IMR-90 (cell line): ENCODE data around the gene FLRT3. TPM values are rescaled to one million over a fixed set of nuclear protein-coding genes. Genes with fewer than 3 reads are reported as not detected.

Experiments
- ATAC-seq: fragments of 200-7000 bp; cut with Tn5 transposase; 2 replicates; pipeline ENCODE4 v1.9.1; 2020; ENCODE audit warnings: low read depth, mild to moderate bottlenecking, moderate library complexity
- BruUV-seq: library from RNA; stranded (reverse); fragments of 400-500 nt; replicated peaks from 2 replicates; lab custom pipeline; 2021; lab: Mats Ljungman, UMichigan
- CTCF ChIA-PET: fragments of 300-600 bp; formaldehyde crosslinking; extraction: SDS; loops from one replicate; lab custom pipeline; 2021; ENCODE audit warnings: antibody characterized with exemption; lab: Yijun Ruan, JAX
- POLR2A ChIA-PET: fragments of 300-600 bp; sonication (Branson Sonifier 250); formaldehyde crosslinking; loops from one replicate; lab custom pipeline; 2022; ENCODE audit warnings: antibody characterized with exemption; ENCODE audit not compliant: unreplicated experiment; lab: Charles Lee
- DNase-seq: peaks from one replicate; pipeline ENCODE4 v3.0.0; 2013
- H2AFZ ChIP-seq: replicated peaks from 2 replicates; pipeline ENCODE3; 2013; ENCODE audit warnings: low read length, mild to moderate bottlenecking; ENCODE audit not compliant: poor library complexity
- H2AK5ac ChIP-seq: 2 replicates; pipeline ENCODE4 v1.6.1; 2013; ENCODE audit warnings: low read depth, low read length, inconsistent platforms
- H2AK9ac ChIP-seq: replicated peaks from 2 replicates; pipeline ENCODE3; 2013; ENCODE audit warnings: mild to moderate bottlenecking, low read depth, low read length, moderate library complexity; ENCODE audit not compliant: poor library complexity
- H2BK120ac ChIP-seq: 2 replicates; pipeline ENCODE4 v1.6.1; 2013; ENCODE audit warnings: low read depth, low read length, inconsistent platforms
- H2BK15ac ChIP-seq: 3 replicates; pipeline ENCODE4 v1.6.1; 2013; ENCODE audit warnings: low read depth, low read length, inconsistent platforms
- H2BK20ac ChIP-seq: 2 replicates; pipeline ENCODE4 v1.6.1; 2013; ENCODE audit warnings: low read depth, mild to moderate bottlenecking, inconsistent platforms, low read length, moderate library complexity
- H2BK5ac ChIP-seq: 2 replicates; pipeline ENCODE4 v1.6.1; 2013; ENCODE audit warnings: mild to moderate bottlenecking, low read depth, low read length, inconsistent platforms; ENCODE audit not compliant: poor library complexity, severe bottlenecking
- H3K14ac ChIP-seq: replicated peaks from 2 replicates; pipeline ENCODE4 v1.6.1; 2013; ENCODE audit warnings: low read depth, low read length, inconsistent platforms
- H3K18ac ChIP-seq: 2 replicates; pipeline ENCODE4 v1.6.1; 2013; ENCODE audit warnings: low read depth, low read length, control low read depth
- H3K23ac ChIP-seq: 2 replicates; pipeline ENCODE4 v1.6.1; 2013; ENCODE audit warnings: low read depth, low read length, inconsistent platforms
- H3K27ac ChIP-seq: 2 replicates; pipeline ENCODE4 v1.5.1; 2013; ENCODE audit warnings: mild to moderate bottlenecking, control low read depth, low read length; ENCODE audit not compliant: insufficient read depth
- H3K27me3 ChIP-seq: 2 replicates; pipeline ENCODE4 v1.6.1; 2013; ENCODE audit warnings: low read length; ENCODE audit not compliant: control insufficient read depth, insufficient read depth
- H3K36me3 ChIP-seq: 2 replicates; pipeline ENCODE4 v1.6.1; 2013; ENCODE audit warnings: low read length, mixed read lengths; ENCODE audit not compliant: control insufficient read depth, insufficient read depth
- H3K4ac ChIP-seq: 2 replicates; pipeline ENCODE4 v1.6.1; 2013; ENCODE audit warnings: low read depth, low read length, inconsistent platforms
- H3K4me1 ChIP-seq: 2 replicates; pipeline ENCODE4 v1.6.1; 2013; ENCODE audit warnings: low read length, mixed read lengths; ENCODE audit not compliant: control insufficient read depth, insufficient read depth
- H3K4me2 ChIP-seq: 2 replicates; pipeline ENCODE4 v1.6.1; 2013; ENCODE audit warnings: low read depth, mild to moderate bottlenecking, control low read depth, low read length, moderate library complexity
- H3K4me3 ChIP-seq: 2 replicates; pipeline ENCODE4 v1.5.1; 2013; ENCODE audit warnings: low read depth, mild to moderate bottlenecking, control low read depth, low read length, moderate library complexity; ENCODE audit not compliant: insufficient read depth
- H3K56ac ChIP-seq: 2 replicates; pipeline ENCODE4 v1.6.1; 2013; ENCODE audit warnings: low read length, inconsistent platforms; ENCODE audit not compliant: insufficient read depth; ENCODE audit errors: extremely low read depth
- H3K79me1 ChIP-seq, 2 experiments: 2 replicates each; pipeline ENCODE4 v1.6.1; 2013; ENCODE audit warnings: low read length in 2 of 2, inconsistent platforms in 1 of 2, low read depth in 1 of 2
- H3K9ac ChIP-seq: 2 replicates; pipeline ENCODE4 v1.6.1; 2013; ENCODE audit warnings: low read depth, low read length, control low read depth
- H3K9me1 ChIP-seq: 2 replicates; pipeline ENCODE4 v1.6.1; 2013; ENCODE audit warnings: low read length, inconsistent platforms; ENCODE audit not compliant: insufficient read depth
- H3K9me3 ChIP-seq: 2 replicates; pipeline ENCODE4 v1.6.1; 2013; ENCODE audit warnings: low read length; ENCODE audit not compliant: control insufficient read depth, insufficient read depth
- H4K20me1 ChIP-seq: 2 replicates; pipeline ENCODE4 v1.6.1; 2013; ENCODE audit warnings: low read length, inconsistent platforms; ENCODE audit not compliant: insufficient read depth
- H4K5ac ChIP-seq: 2 replicates; pipeline ENCODE4 v1.6.1; 2013; ENCODE audit warnings: mild to moderate bottlenecking, low read depth, low read length, control low read depth
- H4K8ac ChIP-seq, 2 experiments: 2 replicates each; pipeline ENCODE4 v1.6.1; 2013; ENCODE audit warnings: low read depth in 2 of 2, low read length in 2 of 2, control low read depth in 1 of 2, inconsistent platforms in 1 of 2
- H4K91ac ChIP-seq: 2 replicates; pipeline ENCODE4 v1.6.1; 2013; ENCODE audit warnings: low read depth, low read length, inconsistent platforms; ENCODE audit not compliant: insufficient read depth
- FOS ChIP-seq: fragments of 150-350 bp; IDR thresholded peaks from 2 replicates; pipeline ENCODE4 v1.6.1; 2016; ENCODE audit warnings: low read depth, low read length
- SMC3 ChIP-seq: fragments of 150-350 bp; IDR thresholded peaks from 2 replicates; pipeline ENCODE4 v1.6.1; 2016; ENCODE audit warnings: low read depth, mild to moderate bottlenecking, antibody characterized with exemption, low read length, moderate library complexity
- WGBS, 2 experiments: methylation state at CpG; one replicate each; pipeline versions ENCODE4 v1.1.5 to v1.1.7; 2013; ENCODE audit warnings: missing lambda C conversion rate in 2 of 2; ENCODE audit not compliant: insufficient read length in 1 of 2; ENCODE audit errors: extremely low coverage in 2 of 2; 5-methylcytosine and 5-hydroxymethylcytosine counted together
- dilution Hi-C: fragments of 300-500 bp; cut with HindIII; formaldehyde crosslinking; loops from one replicate; pipeline ENCODE4 v1.14.3; 2018; ENCODE audit warnings: low sequenced_read_pairs; ENCODE audit not compliant: unreplicated experiment
- in situ Hi-C: fragments of 300-500 bp; cut with MboI; formaldehyde crosslinking; loops from 3 replicates; pipeline ENCODE4 v1.14.3; 2019; ENCODE audit warnings: low sequenced_read_pairs, inconsistent platforms, mixed read lengths
- intact Hi-C: fragments of 100-400 bp; cut with micrococcal nuclease; formaldehyde crosslinking; loops from 2 replicates; pipeline ENCODE4 v1.10.0; 2022
- polyA plus RNA-seq, 3 experiments: library from polyadenylated mRNA; depleted of rRNA; stranded (reverse); fragments of >200 nt; gene quantifications; 2 replicates each; pipeline ENCODE4 v1.2.3, GENCODE V29; 2012; ENCODE audit warnings: low replicate concordance in 1 of 3
- total RNA-seq: library from RNA; depleted of rRNA; stranded (reverse); fragments of >200 nt; gene quantifications from 2 replicates; pipeline ENCODE4 v1.2.3, GENCODE V29; 2012
- TF ChIP-seq, protein P1 (sequence below): conservative IDR thresholded peaks from 2 replicates; pipeline ENCODE4 v1.5.1; 2012; ENCODE audit warnings: mild to moderate bottlenecking, low read depth, low read length, improper control_type of control experiment

The FLRT3 gene
- total and polyA plus RNA-seq, 2 of the 4 experiments (the other 2 are of a cell fraction): 1.8 to 6.6 TPM

DNA sequence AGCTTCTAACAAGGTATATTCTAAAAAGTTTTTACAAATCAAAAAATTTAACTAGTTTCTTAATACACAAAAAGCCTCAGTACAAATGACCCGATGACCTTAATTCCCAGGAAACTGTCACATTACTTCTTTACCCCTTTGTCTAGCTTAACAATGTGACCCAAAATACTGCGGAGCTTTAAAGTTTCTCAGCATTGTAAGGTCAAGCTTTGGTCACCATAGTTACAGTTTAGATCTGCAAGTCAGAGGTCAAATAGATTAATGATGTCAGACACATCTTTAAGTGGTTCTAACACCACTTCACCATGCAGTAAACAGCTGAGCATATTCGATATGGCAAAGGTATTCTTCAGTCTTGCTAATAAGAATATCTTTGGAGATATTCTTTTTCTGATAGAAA is 36.8 kb upstream of the FLRT3 start:
- H3K4ac ChIP-seq: no peak overlapping the region
- no peak overlapping the region for H2AK5ac ChIP-seq
- ATAC-seq (no peak), DNase-seq (no peak)
- no CpG with 5 or more reads among the region's 3 CpGs for WGBS, 2 experiments
- no peaks in the 10 kb centered on the region for H3K27me3 ChIP-seq
- H3K36me3 ChIP-seq: no peaks in the 10 kb centered on the region
- no peak overlapping the region for H3K27ac ChIP-seq
- dilution Hi-C loops (no loop called here), intact Hi-C loops (no loop called here), in situ Hi-C loops (no loop called here)
- H2BK15ac ChIP-seq: no peak overlapping the region
- no peak overlapping the region for H3K14ac ChIP-seq
- no peak overlapping the region for H2AK9ac ChIP-seq
- no peak overlapping the region for H3K56ac ChIP-seq
- no peak overlapping the region for H3K4me2 ChIP-seq
- H4K8ac ChIP-seq: no peak overlapping the region
- H4K91ac ChIP-seq: no peak overlapping the region
- H3K4me3 ChIP-seq: no peak overlapping the region
- no TSS peak for BruUV-seq
- no peak for TF ChIP-seq FOS
- no peak for TF ChIP-seq SMC3
- TF ChIP-seq, protein P1, sequence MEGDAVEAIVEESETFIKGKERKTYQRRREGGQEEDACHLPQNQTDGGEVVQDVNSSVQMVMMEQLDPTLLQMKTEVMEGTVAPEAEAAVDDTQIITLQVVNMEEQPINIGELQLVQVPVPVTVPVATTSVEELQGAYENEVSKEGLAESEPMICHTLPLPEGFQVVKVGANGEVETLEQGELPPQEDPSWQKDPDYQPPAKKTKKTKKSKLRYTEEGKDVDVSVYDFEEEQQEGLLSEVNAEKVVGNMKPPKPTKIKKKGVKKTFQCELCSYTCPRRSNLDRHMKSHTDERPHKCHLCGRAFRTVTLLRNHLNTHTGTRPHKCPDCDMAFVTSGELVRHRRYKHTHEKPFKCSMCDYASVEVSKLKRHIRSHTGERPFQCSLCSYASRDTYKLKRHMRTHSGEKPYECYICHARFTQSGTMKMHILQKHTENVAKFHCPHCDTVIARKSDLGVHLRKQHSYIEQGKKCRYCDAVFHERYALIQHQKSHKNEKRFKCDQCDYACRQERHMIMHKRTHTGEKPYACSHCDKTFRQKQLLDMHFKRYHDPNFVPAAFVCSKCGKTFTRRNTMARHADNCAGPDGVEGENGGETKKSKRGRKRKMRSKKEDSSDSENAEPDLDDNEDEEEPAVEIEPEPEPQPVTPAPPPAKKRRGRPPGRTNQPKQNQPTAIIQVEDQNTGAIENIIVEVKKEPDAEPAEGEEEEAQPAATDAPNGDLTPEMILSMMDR: no peak
- H4K20me1 ChIP-seq: no peaks in the 10 kb centered on the region
- H2BK5ac ChIP-seq: no peak overlapping the region
- H4K5ac ChIP-seq: no peak overlapping the region
- no peak overlapping the region for H3K18ac ChIP-seq
- H3K23ac ChIP-seq: no peak overlapping the region
- H3K9me1 ChIP-seq: no peaks in the 10 kb centered on the region
- H2BK20ac ChIP-seq: no peak overlapping the region
- no peak overlapping the region for H2BK120ac ChIP-seq
- no peak overlapping the region for H2AFZ ChIP-seq
- no peaks in the 10 kb centered on the region for H3K4me1 ChIP-seq
- no peaks in the 10 kb centered on the region for H3K79me1 ChIP-seq
- no peak overlapping the region for H3K9ac ChIP-seq
- ChIA-PET CTCF (interaction anchor here (1.5 kb wide), 1 partner anchor 37 kb away, joined by 5 read pairs; the partner anchor contains the start of gene FLRT3), POLR2A (no interaction called here)
- no peaks in the 10 kb centered on the region for H3K9me3 ChIP-seq
